Activated CD4-positive, alpha-beta memory T cell treated with anti-CD3 and anti-CD28 coated beads for 36 hours (primary cell): ENCODE results near the gene PSG6. TPM values are rescaled to one million over a fixed set of nuclear protein-coding genes. Genes with fewer than 3 reads are reported as not detected.
"Not testable (repeated sequence)": the region's sequence is repeated elsewhere in the genome, so short reads cannot be mapped to it uniquely, and the experiment has no call there.

Experiments used
- CTCF ChIA-PET: fragments of 350-600 bp; sonication (Branson Sonifier 250); formaldehyde crosslinking; loops from one replicate; lab custom pipeline; 2021; ENCODE audit warnings: antibody characterized with exemption, inconsistent platforms; lab: Charles Lee
- POLR2A ChIA-PET: fragments of 350-600 bp; sonication (Branson Sonifier 250); formaldehyde crosslinking; loops from one replicate; lab custom pipeline; 2021; ENCODE audit warnings: antibody characterized with exemption; lab: Charles Lee
- DNase-seq: peaks from one replicate; pipeline ENCODE4 v3.0.0-alpha.2; 2020
- H3K27ac Mint-ChIP-seq: one replicate; pipeline ENCODE4 v1.8.0; 2021; ENCODE audit warnings: mixed read lengths
- H3K27me3 Mint-ChIP-seq: one replicate; pipeline ENCODE4 v1.8.0; 2021; ENCODE audit warnings: mixed read lengths
- H3K36me3 Mint-ChIP-seq: one replicate; pipeline ENCODE4 v1.8.0; 2021; ENCODE audit warnings: mixed read lengths
- H3K4me1 Mint-ChIP-seq: one replicate; pipeline ENCODE4 v1.8.0; 2021; ENCODE audit warnings: low read depth, mixed read lengths
- H3K4me3 Mint-ChIP-seq: one replicate; pipeline ENCODE4 v1.8.0; 2021; ENCODE audit warnings: mild to moderate bottlenecking, mixed read lengths
- H3K9me3 Mint-ChIP-seq: one replicate; pipeline ENCODE4 v1.8.0; 2021; ENCODE audit warnings: mixed read lengths
- intact Hi-C: fragments of 100-400 bp; cut with micrococcal nuclease; formaldehyde crosslinking; loops from one replicate; pipeline ENCODE4 v1.15.1; 2023
- total RNA-seq, 2 experiments: library from RNA; stranded (reverse); gene quantifications; one replicate each; pipeline ENCODE4 v1.2.3, GENCODE V29; 2021

Gene PSG6
- total RNA-seq, 2 experiments from 2014 or later: not detected

GRCh38 chr19:42874901-42875813, 42.5 kb downstream of the PSG6 start:
- H3K27me3 Mint-ChIP-seq, POLR2A ChIA-PET, H3K27ac Mint-ChIP-seq, H3K9me3 Mint-ChIP-seq, H3K4me3 Mint-ChIP-seq, DNase-seq, H3K4me1 Mint-ChIP-seq, intact Hi-C loops, H3K36me3 Mint-ChIP-seq: not testable (repeated sequence)
- CTCF ChIA-PET: interaction anchor here (1.0 to 2.4 kb wide), 2 partner anchors 8 to 10 kb away, joined by 5 to 6 read pairs; no protein-coding TSS in a partner anchor

- H3K27ac Mint-ChIP-seq, intact Hi-C loops, DNase-seq, POLR2A ChIA-PET, H3K4me1 Mint-ChIP-seq, H3K4me3 Mint-ChIP-seq, H3K36me3 Mint-ChIP-seq, H3K27me3 Mint-ChIP-seq, H3K9me3 Mint-ChIP-seq: not testable (repeated sequence)
- CTCF ChIA-PET: interaction anchor here (1.0 to 2.4 kb wide), 2 partner anchors 9 to 11 kb away, joined by 5 to 6 read pairs; no protein-coding TSS in a partner anchor
These were observed 43.6 kb downstream of the PSG6 start for GRCh38 chr19:42874136-42874535.

- Mint-ChIP-seq H3K27me3 (peaks cover 8% of the 10 kb centered on the region), H3K36me3 (no peaks in the 10 kb centered on the region), H3K4me3 (no peak overlapping the region), H3K4me1 (no peaks in the 10 kb centered on the region), H3K9me3 (no peaks in the 10 kb centered on the region), H3K27ac (no peak overlapping the region)
- DNase-seq: no peak
- intact Hi-C loops: no loop called here
- CTCF ChIA-PET: no interaction called here
- POLR2A ChIA-PET: no interaction called here
These were observed 45.1 kb downstream of the PSG6 start for GRCh38 chr19:42872608-42873007.

GRCh38 chr19:42857544-42857867, 60.2 kb downstream of the PSG6 start:
- no peak overlapping the region for H3K4me3 Mint-ChIP-seq
- intact Hi-C loops: no loop called here
- H3K27me3 Mint-ChIP-seq: peaks cover 11% of the 10 kb centered on the region
- POLR2A ChIA-PET: no interaction called here
- DNase-seq: no peak
- H3K4me1 Mint-ChIP-seq: no peaks in the 10 kb centered on the region
- no peaks in the 10 kb centered on the region for H3K36me3 Mint-ChIP-seq
- no peak overlapping the region for H3K27ac Mint-ChIP-seq
- H3K9me3 Mint-ChIP-seq: peaks cover 6% of the 10 kb centered on the region
- CTCF ChIA-PET: interaction anchor here (0.9 to 1.6 kb wide), 3 partner anchors 23 to 223 kb away, joined by 3 to 5 read pairs (median 3); no protein-coding TSS in a partner anchor

- H3K27ac Mint-ChIP-seq, H3K4me1 Mint-ChIP-seq, H3K36me3 Mint-ChIP-seq, H3K9me3 Mint-ChIP-seq, POLR2A ChIA-PET, intact Hi-C loops, H3K4me3 Mint-ChIP-seq, H3K27me3 Mint-ChIP-seq: not testable (repeated sequence)
- CTCF ChIA-PET: interaction anchor here (0.6 to 1.6 kb wide), 4 partner anchors 24 to 1680 kb away, joined by 3 to 5 read pairs (median 3); no protein-coding TSS in a partner anchor
- DNase-seq: peak; percentile 51
These were observed 60.7 kb downstream of the PSG6 start for GRCh38 chr19:42856866-42857543.

- H3K27me3 Mint-ChIP-seq, H3K4me1 Mint-ChIP-seq, intact Hi-C loops, H3K9me3 Mint-ChIP-seq, H3K27ac Mint-ChIP-seq, POLR2A ChIA-PET, DNase-seq, H3K4me3 Mint-ChIP-seq, CTCF ChIA-PET, H3K36me3 Mint-ChIP-seq: not testable (repeated sequence)
These were observed 62.9 kb downstream of the PSG6 start for GRCh38 chr19:42854745-42855144.

- H3K4me1 Mint-ChIP-seq, H3K4me3 Mint-ChIP-seq, H3K27ac Mint-ChIP-seq, H3K9me3 Mint-ChIP-seq, intact Hi-C loops, H3K36me3 Mint-ChIP-seq, DNase-seq, POLR2A ChIA-PET, H3K27me3 Mint-ChIP-seq: not testable (repeated sequence)
- CTCF ChIA-PET: interaction anchor here (0.6 kb wide), 1 partner anchor 473 kb away, joined by 4 read pairs; no protein-coding TSS in a partner anchor
These were observed 64.5 kb downstream of the PSG6 start for GRCh38 chr19:42853231-42853630.

GRCh38 chr19:42852821-42853220, 64.9 kb downstream of the PSG6 start:
- H3K9me3 Mint-ChIP-seq, H3K27me3 Mint-ChIP-seq, POLR2A ChIA-PET, H3K4me1 Mint-ChIP-seq, H3K27ac Mint-ChIP-seq, H3K36me3 Mint-ChIP-seq, intact Hi-C loops, H3K4me3 Mint-ChIP-seq, CTCF ChIA-PET, DNase-seq: not testable (repeated sequence)

Other genes starting within 250 kb of the PSG6 start
- not detected for gene PSG3, start 177.4 kb downstream of the PSG6 start, total RNA-seq
- gene PSG8, start 152.2 kb downstream of the PSG6 start, total RNA-seq: not detected
- gene PSG1, start 38.2 kb downstream of the PSG6 start, total RNA-seq: not detected
- not detected for gene PSG7, start 19.3 kb upstream of the PSG6 start, total RNA-seq
- gene PSG11, start 108.6 kb upstream of the PSG6 start, total RNA-seq: not detected
- gene PSG2, start 164.8 kb upstream of the PSG6 start, total RNA-seq: not detected